GM11168 (cell line): Measurements from ENCODE around the gene ABCC4.

Experiments used
- in situ Hi-C: fragments of 300-500 bp; cut with MboI; formaldehyde crosslinking; loops from one replicate; pipeline ENCODE4 v1.12.0; 2022; ENCODE audit warnings: low sequenced_read_pairs; ENCODE audit not compliant: unreplicated experiment

The ABCC4 gene

GRCh38 chr13:95235199-95235756, 66.0 kb downstream of the ABCC4 start:
- in situ Hi-C loops: no loop called here

- in situ Hi-C loops: no loop called here
Measured at GRCh38 chr13:95234242-95234641, 67.0 kb downstream of the ABCC4 start.

GRCh38 chr13:95233026-95233635, 68.1 kb downstream of the ABCC4 start:
- in situ Hi-C loops: no loop called here

GRCh38 chr13:95231393-95231792, 69.9 kb downstream of the ABCC4 start:
- in situ Hi-C loops: no loop called here

- in situ Hi-C loops: no loop called here
Measured at GRCh38 chr13:95229855-95230254, 71.4 kb downstream of the ABCC4 start.

GRCh38 chr13:95228130-95228529, 73.1 kb downstream of the ABCC4 start:
- in situ Hi-C loops: no loop called here

- in situ Hi-C loops: no loop called here
Measured at GRCh38 chr13:95226932-95227695, 74.1 kb downstream of the ABCC4 start.

GRCh38 chr13:95226476-95226875, 74.8 kb downstream of the ABCC4 start:
- in situ Hi-C loops: no loop called here

- in situ Hi-C loops: no loop called here
Measured at GRCh38 chr13:95226050-95226449, 75.2 kb downstream of the ABCC4 start.

- in situ Hi-C loops: no loop called here
Measured at GRCh38 chr13:95224064-95224463, 77.2 kb downstream of the ABCC4 start.

- in situ Hi-C loops: no loop called here
Measured at GRCh38 chr13:95222733-95223018, 78.6 kb downstream of the ABCC4 start.

- in situ Hi-C loops: no loop called here
Measured at GRCh38 chr13:95221971-95222732, 79.1 kb downstream of the ABCC4 start.

GRCh38 chr13:95220611-95221010, 80.6 kb downstream of the ABCC4 start:
- in situ Hi-C loops: no loop called here

- in situ Hi-C loops: no loop called here
Measured at GRCh38 chr13:95217920-95218830, 83.1 kb downstream of the ABCC4 start.

- in situ Hi-C loops: no loop called here
Measured at GRCh38 chr13:95216182-95216581, 85.1 kb downstream of the ABCC4 start.

GRCh38 chr13:95212983-95213850, 88.0 kb downstream of the ABCC4 start:
- in situ Hi-C loops: no loop called here

- in situ Hi-C loops: no loop called here
Measured at GRCh38 chr13:95209109-95209508, 92.1 kb downstream of the ABCC4 start.

GRCh38 chr13:95207769-95208366, 93.4 kb downstream of the ABCC4 start:
- in situ Hi-C loops: no loop called here

- in situ Hi-C loops: no loop called here
Measured at GRCh38 chr13:95206116-95206515, 95.1 kb downstream of the ABCC4 start.
